ENCODE results near the gene ADK.

Gene ADK

DNA sequence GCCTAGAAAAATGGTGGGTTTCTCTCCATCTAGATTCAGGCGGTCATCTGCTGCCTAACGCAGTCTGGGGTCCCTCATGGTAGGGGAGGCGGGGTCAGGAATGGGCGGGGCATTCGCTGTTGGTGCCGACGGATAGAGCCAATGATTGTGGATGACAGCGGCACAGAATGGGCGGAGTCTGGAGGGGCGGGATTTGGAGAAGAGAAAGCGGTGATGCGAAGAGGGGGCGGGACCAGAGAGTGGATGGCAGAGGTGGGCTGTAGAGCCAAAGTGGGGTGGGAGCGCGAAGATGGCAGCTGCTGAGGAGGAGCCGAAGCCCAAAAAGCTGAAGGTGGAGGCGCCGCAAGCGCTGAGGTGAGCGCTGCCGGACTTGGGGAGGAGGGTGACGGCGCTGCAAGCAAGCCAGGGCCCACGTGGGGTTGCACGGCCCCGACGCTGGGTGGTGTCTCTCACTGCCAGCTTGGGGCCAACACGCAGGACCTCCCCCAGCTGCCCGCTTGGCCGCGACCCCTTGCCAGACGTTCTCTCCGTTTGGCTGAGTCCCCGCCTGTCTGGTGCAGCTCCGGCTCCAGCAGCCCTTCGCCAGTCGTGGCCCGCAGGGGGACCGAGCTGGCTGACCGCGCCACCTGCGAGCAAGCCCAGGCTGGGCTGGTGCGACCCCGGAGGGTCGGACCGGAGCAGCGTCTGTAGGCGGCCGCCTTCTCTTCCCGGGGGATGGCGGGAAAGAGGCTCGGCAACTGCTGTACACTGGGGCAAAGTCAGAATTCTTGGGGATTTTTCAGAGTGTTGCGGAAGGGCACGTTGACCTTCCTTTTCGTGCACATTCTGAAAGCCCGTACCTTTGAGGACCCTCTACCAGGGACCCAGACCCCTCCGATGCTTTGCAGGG is at the start of gene ADK:
Gene ADK (plus strand): TSS at position 232 of the 889 bp plus-strand sequence. CDS start 58 bp downstream, at position 290.
- Mint-ChIP-seq H3K27me3 (no peaks in the 10 kb centered on the region), H3K36me3 (ENCODE audit: insufficient read depth) (peaks cover 10% of the 10 kb centered on the region), H3K27ac (ENCODE audit: low read depth) (no peak within 1 kb of the TSS), H3K4me1 (peaks cover 36% of the 10 kb centered on the region), H3K4me3 (no peak within 1 kb of the TSS), H3K9me3 (no peaks in the 10 kb centered on the region)
- DNase-seq (ENCODE audit: low spot score in 2 of 2) (peak; percentile 100), ATAC-seq (replicated peaks; ENCODE audit: extremely low read depth, poor library complexity, severe bottlenecking) (peak; percentile 92)

DNA sequence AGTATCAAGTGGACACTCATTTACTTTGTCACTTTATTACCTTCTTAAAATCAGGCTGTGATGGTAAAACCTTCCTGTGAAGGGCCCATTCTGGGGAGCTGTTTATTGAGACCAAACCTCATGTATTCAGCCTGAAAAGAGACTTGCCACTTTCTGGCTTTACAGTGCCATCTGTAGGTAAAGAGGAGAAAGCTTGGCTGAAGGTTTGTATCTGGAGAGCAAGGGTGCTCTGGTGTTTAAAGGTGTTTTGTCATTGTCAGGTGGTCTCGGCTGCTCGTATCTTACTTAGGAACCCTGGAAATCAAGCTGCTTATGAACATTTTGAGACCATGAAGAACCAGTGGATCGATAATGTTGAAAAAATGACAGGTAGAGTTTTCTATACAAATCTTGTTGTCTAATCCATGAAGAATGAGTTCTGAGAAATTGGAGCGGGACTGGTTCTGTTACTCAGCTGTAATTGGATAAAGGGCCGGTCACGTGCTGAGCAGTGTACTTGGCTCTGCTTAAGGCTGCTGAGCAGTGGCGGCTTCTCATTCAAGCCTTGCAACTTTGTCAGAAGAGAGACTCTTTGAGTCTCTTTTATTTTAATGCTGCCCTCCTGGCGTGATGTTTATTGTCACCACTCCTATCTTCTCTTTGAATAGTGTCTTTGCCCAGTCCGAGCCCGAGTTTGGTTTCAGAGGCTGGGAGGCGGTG is 47.3 kb upstream of the ADK start:
- no peak overlapping the region for H3K4me3 Mint-ChIP-seq
- DNase-seq (ENCODE audit: low spot score in 2 of 2): no peak
- H3K27ac Mint-ChIP-seq (ENCODE audit: low read depth): no peak overlapping the region
- H3K36me3 Mint-ChIP-seq (ENCODE audit: insufficient read depth): peaks cover 62% of the 10 kb centered on the region
- no peaks in the 10 kb centered on the region for H3K4me1 Mint-ChIP-seq
- no peaks in the 10 kb centered on the region for H3K9me3 Mint-ChIP-seq
- no peaks in the 10 kb centered on the region for H3K27me3 Mint-ChIP-seq
- ATAC-seq (replicated peaks; ENCODE audit: extremely low read depth, poor library complexity, severe bottlenecking): no peak

- Mint-ChIP-seq H3K36me3 (ENCODE audit: insufficient read depth) (peaks cover 65% of the 10 kb centered on the region), H3K27me3 (no peaks in the 10 kb centered on the region), H3K27ac (ENCODE audit: low read depth) (no peak overlapping the region), H3K9me3 (no peaks in the 10 kb centered on the region), H3K4me1 (no peaks in the 10 kb centered on the region), H3K4me3 (no peak overlapping the region)
- ATAC-seq (replicated peaks; ENCODE audit: extremely low read depth, poor library complexity, severe bottlenecking): no peak
- no peak for DNase-seq (ENCODE audit: low spot score in 2 of 2)
Measured at GRCh38 chr10:74104480-74104879, 46.5 kb upstream of the ADK start.

GRCh38 chr10:74104996-74105395 is 46.0 kb upstream of the ADK start:
- no peak overlapping the region for H3K27ac Mint-ChIP-seq (ENCODE audit: low read depth)
- H3K9me3 Mint-ChIP-seq: no peaks in the 10 kb centered on the region
- peaks cover 69% of the 10 kb centered on the region for H3K36me3 Mint-ChIP-seq (ENCODE audit: insufficient read depth)
- DNase-seq (ENCODE audit: low spot score in 2 of 2) (no peak), ATAC-seq (replicated peaks; ENCODE audit: extremely low read depth, poor library complexity, severe bottlenecking) (no peak)
- H3K27me3 Mint-ChIP-seq: no peaks in the 10 kb centered on the region
- no peaks in the 10 kb centered on the region for H3K4me1 Mint-ChIP-seq
- H3K4me3 Mint-ChIP-seq: no peak overlapping the region

DNA sequence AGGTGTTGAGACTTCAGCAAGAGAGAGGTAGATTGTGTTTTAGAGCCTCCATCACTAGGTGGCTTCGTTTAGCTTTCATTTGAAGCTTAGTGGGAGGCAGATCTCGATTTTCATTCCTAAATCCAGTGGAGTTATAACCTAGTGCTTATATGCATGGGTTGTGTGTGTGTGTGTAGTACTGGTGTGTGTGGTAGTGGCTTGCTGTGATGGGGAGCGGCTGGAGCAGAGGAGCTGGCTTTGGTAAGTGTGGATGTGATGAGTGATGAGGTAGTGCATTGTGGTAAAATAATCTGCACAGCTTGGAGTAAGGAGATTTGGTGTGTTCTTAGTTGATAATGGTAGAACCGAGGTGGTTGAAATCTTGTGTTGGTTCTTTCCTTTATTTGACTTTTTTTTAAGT is 43.6 kb upstream of the ADK start:
- H3K4me1 Mint-ChIP-seq: no peaks in the 10 kb centered on the region
- peak overlapping the region; percentile 1 for H3K27ac Mint-ChIP-seq (ENCODE audit: low read depth)
- H3K4me3 Mint-ChIP-seq: no peak overlapping the region
- no peaks in the 10 kb centered on the region for H3K9me3 Mint-ChIP-seq
- ATAC-seq (replicated peaks; ENCODE audit: extremely low read depth, poor library complexity, severe bottlenecking) (no peak), DNase-seq (ENCODE audit: low spot score in 2 of 2) (no peak)
- peaks cover 69% of the 10 kb centered on the region for H3K36me3 Mint-ChIP-seq (ENCODE audit: insufficient read depth)
- H3K27me3 Mint-ChIP-seq: no peaks in the 10 kb centered on the region

GRCh38 chr10:74109452-74109851 is 41.6 kb upstream of the ADK start:
- no peak for ATAC-seq (replicated peaks; ENCODE audit: extremely low read depth, poor library complexity, severe bottlenecking)
- DNase-seq (ENCODE audit: low spot score in 2 of 2): no peak

GRCh38 chr10:74110120-74110519 is 40.9 kb upstream of the ADK start:
- peaks cover 67% of the 10 kb centered on the region for H3K36me3 Mint-ChIP-seq (ENCODE audit: insufficient read depth)
- no peaks in the 10 kb centered on the region for H3K27me3 Mint-ChIP-seq

More at GRCh38 chr10:74109452-74109851, 41.6 kb upstream of the ADK start:
- H3K4me3 Mint-ChIP-seq: no peak overlapping the region
- no peaks in the 10 kb centered on the region for H3K4me1 Mint-ChIP-seq
- H3K36me3 Mint-ChIP-seq (ENCODE audit: insufficient read depth): peaks cover 69% of the 10 kb centered on the region
- no peaks in the 10 kb centered on the region for H3K9me3 Mint-ChIP-seq
- H3K27ac Mint-ChIP-seq (ENCODE audit: low read depth): peak overlapping the region; percentile 23
- H3K27me3 Mint-ChIP-seq: no peaks in the 10 kb centered on the region

DNA sequence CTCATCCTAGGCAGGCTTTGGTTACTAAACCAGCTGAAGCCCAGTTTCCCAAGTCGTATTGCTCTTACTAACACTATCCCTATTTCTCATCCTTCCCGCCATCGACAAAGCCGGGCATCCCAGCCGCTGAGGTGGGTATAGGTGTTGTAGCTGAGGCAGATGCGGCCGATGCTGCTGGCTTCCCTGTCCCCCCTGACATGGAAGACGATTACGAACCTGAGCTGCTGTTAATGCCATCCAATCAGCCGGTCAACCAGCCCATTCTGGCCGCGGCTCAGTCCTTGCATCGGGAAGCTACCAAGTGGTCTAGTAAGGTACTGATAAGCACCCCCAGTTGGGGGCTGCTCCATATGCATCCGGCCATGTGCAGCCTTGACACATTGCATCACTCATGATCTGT is 39.2 kb upstream of the ADK start:
- DNase-seq (ENCODE audit: low spot score in 2 of 2): no peak
- H3K27me3 Mint-ChIP-seq: no peaks in the 10 kb centered on the region
- H3K4me3 Mint-ChIP-seq: no peak overlapping the region
- H3K27ac Mint-ChIP-seq (ENCODE audit: low read depth): peak overlapping the region; percentile 39
- peaks cover 9% of the 10 kb centered on the region for H3K4me1 Mint-ChIP-seq
- H3K36me3 Mint-ChIP-seq (ENCODE audit: insufficient read depth): peaks cover 66% of the 10 kb centered on the region
- no peaks in the 10 kb centered on the region for H3K9me3 Mint-ChIP-seq
- no peak for ATAC-seq (replicated peaks; ENCODE audit: extremely low read depth, poor library complexity, severe bottlenecking)

More at GRCh38 chr10:74110120-74110519, 40.9 kb upstream of the ADK start:
- no peak for ATAC-seq (replicated peaks; ENCODE audit: extremely low read depth, poor library complexity, severe bottlenecking)
- Mint-ChIP-seq H3K27ac (ENCODE audit: low read depth) (peak overlapping the region; percentile 23), H3K4me3 (no peak overlapping the region), H3K4me1 (no peaks in the 10 kb centered on the region), H3K9me3 (no peaks in the 10 kb centered on the region)
- no peak for DNase-seq (ENCODE audit: low spot score in 2 of 2)

DNA sequence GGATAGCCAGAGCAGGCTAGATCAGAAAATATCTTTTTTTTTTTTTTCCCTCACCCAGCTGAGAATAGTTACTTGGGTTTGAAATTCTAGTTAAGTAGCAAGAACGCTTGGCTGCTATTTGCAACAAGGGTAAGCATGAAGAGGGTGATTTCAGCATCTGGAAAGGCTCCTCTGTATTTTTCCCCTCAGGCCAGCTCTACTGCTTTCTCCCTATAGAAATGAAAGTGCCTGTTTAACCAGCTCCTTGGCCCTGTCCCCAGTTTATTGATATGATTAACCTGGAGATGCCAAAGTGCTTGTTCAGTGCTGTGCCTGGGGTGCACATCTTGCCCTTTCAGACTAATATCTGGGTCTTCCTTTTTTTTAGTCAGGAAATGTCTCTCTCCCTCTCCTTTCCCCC is 37.5 kb upstream of the ADK start:
- no peaks in the 10 kb centered on the region for H3K27me3 Mint-ChIP-seq
- no peak for ATAC-seq (replicated peaks; ENCODE audit: extremely low read depth, poor library complexity, severe bottlenecking)
- H3K4me3 Mint-ChIP-seq: no peak overlapping the region
- peak overlapping the region; percentile 4 for H3K27ac Mint-ChIP-seq (ENCODE audit: low read depth)
- peaks cover 9% of the 10 kb centered on the region for H3K4me1 Mint-ChIP-seq
- H3K36me3 Mint-ChIP-seq (ENCODE audit: insufficient read depth): peaks cover 67% of the 10 kb centered on the region
- no peak for DNase-seq (ENCODE audit: low spot score in 2 of 2)
- H3K9me3 Mint-ChIP-seq: no peaks in the 10 kb centered on the region

- DNase-seq (ENCODE audit: low spot score in 2 of 2): no peak
- peak overlapping the region; percentile 4 for H3K27ac Mint-ChIP-seq (ENCODE audit: low read depth)
- H3K4me1 Mint-ChIP-seq: peaks cover 12% of the 10 kb centered on the region
- H3K4me3 Mint-ChIP-seq: no peak overlapping the region
- H3K9me3 Mint-ChIP-seq: no peaks in the 10 kb centered on the region
- peaks cover 68% of the 10 kb centered on the region for H3K36me3 Mint-ChIP-seq (ENCODE audit: insufficient read depth)
- no peak for ATAC-seq (replicated peaks; ENCODE audit: extremely low read depth, poor library complexity, severe bottlenecking)
- no peaks in the 10 kb centered on the region for H3K27me3 Mint-ChIP-seq
Measured at GRCh38 chr10:74114041-74114448, 37.0 kb upstream of the ADK start.

GRCh38 chr10:74117738-74118137 is 33.3 kb upstream of the ADK start:
- ATAC-seq (replicated peaks; ENCODE audit: extremely low read depth, poor library complexity, severe bottlenecking) (no peak), DNase-seq (ENCODE audit: low spot score in 2 of 2) (no peak)
- H3K27ac Mint-ChIP-seq (ENCODE audit: low read depth): no peak overlapping the region
- H3K4me3 Mint-ChIP-seq: no peak overlapping the region
- H3K36me3 Mint-ChIP-seq (ENCODE audit: insufficient read depth): peaks cover 66% of the 10 kb centered on the region
- H3K4me1 Mint-ChIP-seq: peaks cover 16% of the 10 kb centered on the region
- H3K27me3 Mint-ChIP-seq: no peaks in the 10 kb centered on the region
- H3K9me3 Mint-ChIP-seq: no peaks in the 10 kb centered on the region

- H3K36me3 Mint-ChIP-seq (ENCODE audit: insufficient read depth): peaks cover 66% of the 10 kb centered on the region
- H3K9me3 Mint-ChIP-seq: no peaks in the 10 kb centered on the region
- H3K27me3 Mint-ChIP-seq: no peaks in the 10 kb centered on the region
- DNase-seq (ENCODE audit: low spot score in 2 of 2) (no peak), ATAC-seq (replicated peaks; ENCODE audit: extremely low read depth, poor library complexity, severe bottlenecking) (no peak)
- H3K4me1 Mint-ChIP-seq: peaks cover 16% of the 10 kb centered on the region
- H3K4me3 Mint-ChIP-seq: no peak overlapping the region
- peak overlapping the region; percentile 78 for H3K27ac Mint-ChIP-seq (ENCODE audit: low read depth)
Measured at GRCh38 chr10:74118804-74119203, 32.2 kb upstream of the ADK start.

GRCh38 chr10:74120911-74121310 is 30.1 kb upstream of the ADK start:
- H3K4me1 Mint-ChIP-seq: peaks cover 12% of the 10 kb centered on the region
- H3K36me3 Mint-ChIP-seq (ENCODE audit: insufficient read depth): peaks cover 63% of the 10 kb centered on the region
- H3K27ac Mint-ChIP-seq (ENCODE audit: low read depth): peak overlapping the region; percentile 61
- DNase-seq (ENCODE audit: low spot score in 2 of 2) (no peak), ATAC-seq (replicated peaks; ENCODE audit: extremely low read depth, poor library complexity, severe bottlenecking) (no peak)
- H3K9me3 Mint-ChIP-seq: no peaks in the 10 kb centered on the region
- H3K27me3 Mint-ChIP-seq: no peaks in the 10 kb centered on the region
- H3K4me3 Mint-ChIP-seq: no peak overlapping the region
